Subcutaneous abdominal adipose tissue (tissue), 5 donors: ENCODE measurements around the gene TP53INP2.
A peak's percentile ranks its signal among the peaks of the same experiment; 100 is the strongest.

Experiments
- H3K27ac ChIP-seq: one replicate; pipeline ENCODE4 v1.7.0; 2013; ENCODE audit warnings: low read depth, mild to moderate bottlenecking, inconsistent platforms, low read length, moderate library complexity
- H3K27me3 ChIP-seq, 5 donors: one replicate each; pipeline ENCODE4 v1.7.0; 2013; ENCODE audit warnings: low read length in 5 of 5, inconsistent platforms in 1 of 5; ENCODE audit not compliant: control insufficient read depth in 5 of 5, insufficient read depth in 4 of 5
- H3K36me3 ChIP-seq, 5 donors: one replicate each; pipeline ENCODE4 v1.7.0; 2013; ENCODE audit warnings: low read length in 5 of 5; ENCODE audit not compliant: control insufficient read depth in 5 of 5, insufficient read depth in 5 of 5
- H3K4me1 ChIP-seq, 5 donors: one replicate each; pipeline ENCODE4 v1.7.0; 2013; ENCODE audit warnings: low read length in 5 of 5, mild to moderate bottlenecking in 3 of 5, moderate library complexity in 1 of 5; ENCODE audit not compliant: control insufficient read depth in 5 of 5, insufficient read depth in 5 of 5
- H3K4me3 ChIP-seq, 5 donors: one replicate each; pipeline ENCODE4 v1.7.0; 2013; ENCODE audit warnings: low read length in 5 of 5, low read depth in 1 of 5
- H3K9ac ChIP-seq, 5 donors: one replicate each; pipeline ENCODE4 v1.7.0; 2013; ENCODE audit warnings: low read length in 5 of 5, mild to moderate bottlenecking in 4 of 5, moderate library complexity in 3 of 5
- H3K9me3 ChIP-seq, 5 donors: one replicate each; pipeline ENCODE4 v1.7.0; 2013; ENCODE audit warnings: low read length in 5 of 5; ENCODE audit not compliant: control insufficient read depth in 5 of 5
- donor health status: healthy.
- donor health status: healthy.
- donor health status: healthy.
- donor health status: healthy.
- donor health status: healthy.

Gene TP53INP2

DNA sequence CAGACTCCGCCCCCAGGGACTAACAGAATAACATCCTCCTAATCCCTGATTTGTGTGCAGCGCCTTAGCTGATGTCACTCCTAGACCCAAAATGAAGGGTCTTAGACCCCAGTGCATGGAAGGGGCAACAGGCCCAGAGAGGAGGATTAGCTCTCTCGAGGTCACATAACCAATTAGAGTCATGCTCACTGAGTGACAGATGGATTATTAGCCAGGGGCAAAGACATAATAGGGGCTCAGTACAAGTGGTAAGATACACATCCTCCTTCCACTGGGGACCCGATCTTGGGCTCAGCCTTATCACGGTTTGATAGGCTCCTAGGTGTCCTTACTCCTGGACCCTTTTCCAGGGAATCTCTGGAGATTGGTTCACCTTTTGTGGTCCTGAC, 858 bp downstream of the TP53INP2 start:
- Histone ChIP-seq H3K4me1 (peaks cover 7 to 42% (median 35%) of the 10 kb centered on the region in 5 donors), H3K4me3 (peak overlapping the region; percentile 70 to 87 (median 82)), H3K27me3 (no peaks in the 10 kb centered on the region), H3K36me3 (no peaks in the 10 kb centered on the region), H3K9ac (peak overlapping the region; percentile 12 to 87 (median 79)), H3K9me3 (no peaks in the 10 kb centered on the region), H3K27ac (peak overlapping the region; percentile 96)

DNA sequence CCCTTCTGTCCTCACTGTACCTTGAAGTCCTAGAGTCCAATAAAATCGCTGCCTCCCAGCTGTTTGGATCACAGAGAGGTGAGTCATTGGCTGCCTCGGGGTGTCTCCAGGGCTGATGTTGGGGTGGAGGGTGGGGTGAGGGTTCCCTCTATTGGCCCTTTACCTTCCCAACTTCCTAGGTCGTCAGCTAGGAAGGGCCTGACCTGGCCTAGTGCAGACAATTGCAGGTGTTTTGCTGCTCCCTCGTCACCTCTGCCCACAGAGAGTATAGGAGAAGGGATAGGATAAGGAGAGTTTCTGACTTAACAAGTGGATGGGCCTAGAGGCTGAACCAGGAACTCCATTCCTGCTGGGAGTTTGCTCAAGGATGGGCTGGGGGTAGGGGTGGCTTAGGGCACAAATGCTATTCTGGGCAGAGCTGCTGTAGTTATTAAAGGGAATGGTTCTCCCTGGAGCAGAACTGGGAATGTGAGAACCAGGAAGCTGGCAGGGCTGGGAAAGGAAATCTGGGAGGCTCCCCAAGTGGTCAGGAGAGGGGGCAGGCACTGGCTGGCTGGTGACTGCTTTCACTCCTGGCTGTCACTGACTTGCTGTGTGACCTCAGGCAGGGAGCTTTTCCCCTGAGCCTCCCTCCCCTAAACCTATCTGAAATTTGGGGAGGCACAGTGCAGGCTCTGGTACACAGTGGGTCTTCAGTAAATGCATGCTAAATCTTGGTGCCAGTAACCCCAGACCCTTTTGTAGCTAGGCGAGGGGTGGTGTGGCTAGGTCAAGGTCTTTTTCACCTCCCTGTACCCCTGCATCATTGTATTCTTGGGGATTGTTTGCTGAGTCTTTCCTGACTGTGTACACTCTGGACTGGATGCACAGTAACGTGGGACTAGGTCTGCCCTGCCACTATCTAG, 1.5 kb downstream of the TP53INP2 start:
- no peaks in the 10 kb centered on the region for H3K9me3 ChIP-seq
- peak overlapping the region; percentile 70 to 87 (median 82) for H3K4me3 ChIP-seq
- H3K36me3 ChIP-seq: no peaks in the 10 kb centered on the region
- H3K27me3 ChIP-seq: no peaks in the 10 kb centered on the region
- peaks cover 7 to 48% (median 42%) of the 10 kb centered on the region in 5 donors for H3K4me1 ChIP-seq
- peak overlapping the region; percentile 12 to 87 (median 79) for H3K9ac ChIP-seq
- H3K27ac ChIP-seq: peak overlapping the region; percentile 96

DNA sequence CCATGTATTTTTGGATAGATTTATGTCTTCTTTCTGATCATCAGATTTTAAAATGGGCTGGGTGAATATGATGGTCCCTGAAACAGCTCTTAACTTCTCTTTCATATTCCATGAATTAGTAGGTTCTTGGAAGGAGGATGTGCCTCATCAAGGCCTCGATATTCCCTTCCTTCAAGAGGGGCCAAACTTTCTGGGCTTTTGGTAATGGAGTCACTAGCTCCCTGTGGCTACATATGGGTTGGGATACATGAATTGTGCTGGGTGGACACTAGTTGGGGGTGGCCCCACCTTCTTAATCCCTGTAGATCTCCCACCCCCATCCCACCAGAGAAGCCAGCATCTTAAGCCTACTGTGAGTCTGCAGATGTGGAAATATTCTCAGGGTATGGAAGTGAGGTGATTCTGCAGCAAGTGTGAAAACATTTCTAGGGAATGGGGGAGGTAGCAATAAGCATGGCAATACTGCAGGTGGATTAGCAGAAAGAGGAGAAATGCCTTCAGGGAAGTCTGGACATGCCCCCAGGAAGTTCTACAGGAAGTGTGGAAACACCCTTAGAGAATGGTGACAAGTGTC, 2.2 kb downstream of the TP53INP2 start:
- Histone ChIP-seq H3K27ac (peak overlapping the region; percentile 96), H3K36me3 (peaks cover 0 to 3% (median 2%) of the 10 kb centered on the region in 5 donors), H3K27me3 (no peaks in the 10 kb centered on the region), H3K9me3 (no peaks in the 10 kb centered on the region), H3K4me3 (no peak overlapping the region), H3K4me1 (peaks cover 7 to 48% (median 42%) of the 10 kb centered on the region in 5 donors), H3K9ac (peak overlapping the region in 3 of 5 donors; percentile 4 to 26 (median 16))

DNA sequence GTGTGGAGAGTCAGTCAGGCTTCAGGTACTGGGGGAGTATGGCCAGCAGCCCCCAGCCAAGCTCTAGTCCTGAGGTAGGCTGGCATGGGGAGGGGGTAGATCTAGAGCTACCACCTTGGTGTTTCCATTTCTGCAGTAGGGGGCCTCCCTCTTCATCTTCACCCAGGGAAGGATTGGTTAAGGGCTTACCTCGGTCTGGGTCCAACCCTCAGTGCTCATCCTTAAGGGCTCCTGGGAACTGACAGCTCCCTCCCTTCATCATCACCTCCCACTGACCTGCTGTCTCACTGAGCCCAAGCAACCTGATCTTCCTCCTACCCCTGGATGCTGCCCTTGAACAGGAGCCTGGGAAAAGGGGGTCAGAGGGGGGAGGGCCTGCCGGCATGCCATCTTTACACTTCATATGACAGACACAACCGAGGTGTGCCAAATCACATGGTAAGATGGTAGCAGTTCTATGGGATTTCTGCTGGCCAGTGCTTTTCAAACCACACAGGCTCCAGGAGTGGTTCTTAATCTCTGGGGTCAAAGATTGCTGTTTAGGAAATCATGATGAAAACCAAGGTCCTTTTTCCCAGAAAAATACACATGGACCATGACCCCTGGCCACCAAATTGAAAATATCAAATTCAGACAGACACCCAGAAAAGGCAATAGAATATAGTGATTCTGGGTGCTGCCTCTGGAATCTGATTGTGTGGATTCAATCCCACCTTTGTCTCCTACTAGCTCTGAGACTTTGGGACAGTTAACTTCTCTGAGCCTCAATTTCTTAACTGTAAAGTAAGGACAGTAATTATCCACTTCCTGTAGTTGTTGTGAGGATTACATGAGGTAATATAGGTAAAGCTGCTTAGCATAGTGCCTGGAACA, 3.0 kb downstream of the TP53INP2 start:
- Histone ChIP-seq H3K27ac (peak overlapping the region; percentile 90), H3K4me1 (peaks cover 7 to 48% (median 42%) of the 10 kb centered on the region in 5 donors), H3K4me3 (no peak overlapping the region)

DNA sequence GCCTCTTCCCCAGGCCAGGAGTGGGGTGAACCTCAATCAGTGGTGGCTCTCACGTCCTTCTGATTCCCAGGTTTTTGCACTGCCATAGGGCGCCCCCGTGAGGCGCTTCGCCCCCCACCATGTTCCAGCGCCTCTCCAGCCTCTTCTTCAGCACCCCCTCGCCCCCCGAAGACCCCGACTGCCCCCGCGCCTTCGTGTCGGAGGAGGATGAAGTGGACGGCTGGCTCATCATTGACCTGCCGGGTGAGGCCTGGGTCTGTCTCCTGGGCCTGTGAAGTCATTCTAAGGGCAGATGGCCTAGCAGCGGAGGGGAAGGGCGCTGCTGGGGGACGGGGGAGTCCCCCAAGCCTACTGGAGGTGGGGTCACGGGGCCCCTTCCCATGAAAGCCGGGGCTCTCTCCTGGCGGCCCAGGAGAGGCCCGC, 4.5 kb downstream of the TP53INP2 start:
- Histone ChIP-seq H3K4me1 (peaks cover 3 to 42% (median 34%) of the 10 kb centered on the region in 5 donors), H3K4me3 (peak overlapping the region in 4 of 5 donors; percentile 72 to 80 (median 74)), H3K9me3 (no peaks in the 10 kb centered on the region), H3K27ac (peak overlapping the region; percentile 90), H3K27me3 (no peaks in the 10 kb centered on the region), H3K9ac (peak overlapping the region in 3 of 5 donors; percentile 64 to 87 (median 65)), H3K36me3 (peaks cover 0 to 23% (median 12%) of the 10 kb centered on the region in 5 donors)

More for the DNA sequence above, 3.0 kb downstream of the TP53INP2 start:
- Histone ChIP-seq H3K9me3 (no peaks in the 10 kb centered on the region), H3K36me3 (peaks cover 0 to 9% (median 2%) of the 10 kb centered on the region in 5 donors), H3K27me3 (no peaks in the 10 kb centered on the region), H3K9ac (no peak overlapping the region)

DNA sequence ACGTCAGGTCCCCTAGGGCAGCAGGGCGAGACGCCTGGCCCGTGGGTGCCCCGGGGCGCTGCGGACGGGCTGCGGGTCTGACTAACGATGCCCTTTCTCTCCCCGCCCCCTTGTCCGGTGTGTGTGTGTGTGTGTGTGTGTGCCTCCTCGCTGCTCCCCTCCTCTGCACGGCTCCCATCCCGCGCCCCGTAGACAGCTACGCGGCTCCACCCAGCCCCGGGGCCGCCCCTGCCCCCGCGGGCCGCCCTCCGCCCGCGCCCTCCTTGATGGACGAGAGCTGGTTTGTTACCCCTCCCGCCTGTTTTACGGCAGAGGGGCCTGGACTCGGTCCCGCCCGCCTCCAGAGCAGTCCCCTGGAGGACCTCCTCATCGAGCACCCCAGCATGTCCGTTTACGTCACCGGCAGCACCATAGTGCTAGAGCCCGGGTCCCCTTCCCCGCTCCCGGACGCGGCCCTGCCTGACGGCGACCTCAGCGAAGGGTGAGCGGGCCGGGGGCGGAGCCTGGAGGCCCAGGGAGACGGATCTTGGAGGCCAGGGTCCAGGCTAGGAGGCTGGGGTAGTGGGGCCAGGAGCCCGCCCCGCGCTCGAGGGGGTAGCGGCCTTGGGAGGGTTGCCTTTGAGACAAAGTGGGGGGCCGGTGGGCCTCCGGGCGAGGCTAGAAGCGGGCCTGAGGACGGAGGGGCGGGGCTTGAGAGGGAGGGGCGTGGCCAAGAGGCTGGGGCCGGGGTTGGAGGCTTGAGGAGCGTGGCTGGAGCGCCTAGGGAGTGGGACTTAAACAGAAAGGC, 5.1 kb downstream of the TP53INP2 start:
- H3K27me3 ChIP-seq: no peaks in the 10 kb centered on the region
- peak overlapping the region; percentile 67 to 80 (median 73) for H3K4me3 ChIP-seq
- peaks cover 0 to 30% (median 14%) of the 10 kb centered on the region in 5 donors for H3K36me3 ChIP-seq
- H3K4me1 ChIP-seq: peaks cover 2 to 39% (median 31%) of the 10 kb centered on the region in 5 donors
- peak overlapping the region in 4 of 5 donors; percentile 64 to 87 (median 69) for H3K9ac ChIP-seq
- H3K9me3 ChIP-seq: no peaks in the 10 kb centered on the region
- H3K27ac ChIP-seq: peak overlapping the region; percentile 90

DNA sequence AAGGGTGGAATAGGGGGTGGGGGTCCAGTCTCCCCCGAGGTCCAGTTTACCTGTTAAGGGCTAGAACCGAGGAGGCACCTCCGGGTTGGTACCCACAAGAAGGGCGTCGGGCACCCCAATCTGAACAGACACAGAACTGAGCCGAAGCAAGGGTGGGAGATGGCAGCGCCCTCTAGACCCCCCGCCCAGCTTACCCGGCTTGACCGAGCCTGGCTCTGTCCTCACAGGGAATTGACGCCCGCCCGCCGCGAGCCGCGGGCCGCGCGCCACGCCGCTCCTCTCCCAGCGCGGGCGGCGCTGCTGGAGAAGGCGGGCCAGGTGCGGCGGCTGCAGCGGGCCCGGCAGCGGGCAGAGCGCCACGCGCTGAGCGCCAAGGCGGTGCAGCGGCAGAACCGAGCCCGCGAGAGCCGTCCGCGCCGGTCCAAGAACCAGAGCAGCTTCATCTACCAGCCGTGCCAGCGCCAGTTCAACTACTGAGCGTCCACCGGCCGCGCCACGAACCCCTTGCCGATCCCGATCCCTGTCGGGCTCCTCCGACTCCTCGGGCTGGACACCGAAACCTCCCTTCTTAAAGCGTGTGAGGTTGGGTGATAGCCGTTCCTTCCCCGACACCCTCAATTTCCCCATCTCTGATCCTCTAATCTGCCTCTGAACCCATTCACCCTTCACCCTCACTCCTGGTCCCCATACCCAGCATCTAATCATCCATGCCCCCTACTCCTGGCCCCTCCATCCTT, 5.9 kb downstream of the TP53INP2 start:
- Histone ChIP-seq H3K9ac (peak overlapping the region in 4 of 5 donors; percentile 5 to 87 (median 68)), H3K27ac (peak overlapping the region; percentile 90), H3K27me3 (no peaks in the 10 kb centered on the region), H3K36me3 (peaks cover 6 to 37% (median 20%) of the 10 kb centered on the region in 5 donors), H3K4me1 (peaks cover 2 to 34% (median 27%) of the 10 kb centered on the region in 5 donors), H3K4me3 (peak overlapping the region; percentile 67 to 80 (median 73)), H3K9me3 (no peaks in the 10 kb centered on the region)

DNA sequence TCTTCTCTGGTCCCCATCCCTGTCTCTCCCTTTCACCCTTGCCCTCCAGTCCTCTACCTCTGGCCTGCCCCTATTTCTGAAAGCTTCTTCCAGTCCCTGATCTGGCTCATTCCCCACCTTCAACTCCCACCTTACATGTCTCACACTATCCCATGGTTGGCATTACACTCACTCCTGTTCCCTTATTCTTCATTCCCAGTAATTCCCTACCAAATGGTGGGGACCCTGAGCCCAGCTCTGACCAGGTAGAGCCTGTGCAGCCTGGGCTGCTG, 6.4 kb downstream of the TP53INP2 start:
- peak overlapping the region in 3 of 5 donors; percentile 58 to 80 (median 72) for H3K4me3 ChIP-seq
- H3K36me3 ChIP-seq: peaks cover 9 to 42% (median 25%) of the 10 kb centered on the region in 5 donors
- H3K4me1 ChIP-seq: peaks cover 0 to 29% (median 22%) of the 10 kb centered on the region in 5 donors
- no peaks in the 10 kb centered on the region for H3K27me3 ChIP-seq
- peak overlapping the region; percentile 90 for H3K27ac ChIP-seq
- H3K9ac ChIP-seq: peak overlapping the region in 3 of 5 donors; percentile 5 to 72 (median 9)
- H3K9me3 ChIP-seq: no peaks in the 10 kb centered on the region
